SK-N-MC (cell line): ENCODE measurements around the gene TWSG1.

Source experiments
- EZH2 ChIP-seq: fragments of 200-600 bp; sonication (generic); IDR thresholded peaks from one replicate; pipeline ENCODE4 v1.6.1; 2017; ENCODE audit warnings: antibody characterized with exemption
- POLR2AphosphoS5 ChIP-seq: IDR thresholded peaks from 2 replicates; pipeline ENCODE4 v1.6.1; 2012; ENCODE audit warnings: mild to moderate bottlenecking, low read depth, low read length, borderline replicate concordance

- no peak for TF ChIP-seq EZH2
- no peak for TF ChIP-seq POLR2AphosphoS5
Measured at GRCh38 chr18:9403795-9404564, 69.4 kb downstream of the TWSG1 start.
